ENCODE data around the gene DOK5. TPM values are rescaled to one million over a fixed set of nuclear protein-coding genes. Genes with fewer than 3 reads are reported as not detected.

DOK5 gene
- total and polyA plus RNA-seq, 2 donors, result 0.76 to 1.0 TPM

- 82% methylated on average over 2 of the region's 2 CpGs for WGBS
- Histone ChIP-seq H3K4me3 (ENCODE audit: low read length in 2 of 2) (no peak overlapping the region), H3K27me3 (ENCODE audit: control insufficient read depth in 2 of 2, insufficient read depth in 1 of 2, low read length in 1 of 2) (no peaks in the 10 kb centered on the region), H3K27ac (ENCODE audit: low read depth in 1 of 2, low read length in 1 of 2) (no peak overlapping the region), H3K9me3 (ENCODE audit: control insufficient read depth in 2 of 2, insufficient read depth in 1 of 2, low read length in 1 of 2) (no peaks in the 10 kb centered on the region), H3K4me1 (ENCODE audit: control insufficient read depth in 2 of 2, insufficient read depth in 2 of 2, low read length in 2 of 2) (no peaks in the 10 kb centered on the region), H3K36me3 (ENCODE audit: control insufficient read depth in 2 of 2, insufficient read depth in 2 of 2, low read length in 1 of 2) (no peaks in the 10 kb centered on the region)
- DNase-seq (ENCODE audit: low read depth in 6 of 9, low spot score in 9 of 9), result no peak
Measured at GRCh38 chr20:54691327-54691726, 215.9 kb downstream of the DOK5 start.

DNA sequence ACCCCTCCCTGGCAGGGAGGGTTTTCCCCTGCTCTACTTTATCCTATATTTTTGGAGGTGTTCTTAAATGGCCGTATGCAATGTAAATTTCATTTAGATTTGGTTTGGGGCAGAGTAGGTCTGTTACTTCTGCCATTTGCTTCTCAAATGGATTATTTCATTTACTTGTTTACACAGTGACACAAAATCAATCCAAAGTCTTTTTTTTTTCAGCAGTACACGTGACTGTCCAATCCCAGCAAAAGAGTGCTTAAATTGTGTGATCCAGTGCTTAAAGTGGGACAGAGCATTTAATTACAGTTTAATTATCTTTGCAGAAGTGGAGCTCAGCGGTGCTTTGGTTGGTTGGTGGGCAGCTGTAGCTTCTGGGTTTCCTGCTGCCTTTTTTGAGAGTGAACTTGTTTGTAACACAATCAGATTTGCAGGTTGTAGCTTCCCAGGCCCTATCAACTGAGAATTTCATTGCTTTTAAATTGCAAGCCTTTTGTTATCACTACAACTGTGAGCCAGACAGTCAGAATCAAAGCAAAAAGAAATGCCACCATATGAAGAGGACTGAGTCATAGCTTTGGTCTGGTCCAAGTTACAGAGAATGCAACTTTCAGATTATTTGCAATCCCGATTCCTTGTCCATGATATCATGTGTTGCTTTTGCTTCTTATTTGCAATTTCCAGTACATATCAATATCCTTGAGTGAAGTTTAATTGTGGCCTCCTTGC, 216.9 kb downstream of the DOK5 start:
- Histone ChIP-seq H3K36me3 (ENCODE audit: control insufficient read depth in 2 of 2, insufficient read depth in 2 of 2, low read length in 1 of 2) (no peaks in the 10 kb centered on the region), H3K27me3 (ENCODE audit: control insufficient read depth in 2 of 2, insufficient read depth in 1 of 2, low read length in 1 of 2) (no peaks in the 10 kb centered on the region), H3K27ac (ENCODE audit: low read depth in 1 of 2, low read length in 1 of 2) (no peak overlapping the region), H3K9me3 (ENCODE audit: control insufficient read depth in 2 of 2, insufficient read depth in 1 of 2, low read length in 1 of 2) (no peaks in the 10 kb centered on the region), H3K4me1 (ENCODE audit: control insufficient read depth in 2 of 2, insufficient read depth in 2 of 2, low read length in 2 of 2) (no peaks in the 10 kb centered on the region), H3K4me3 (ENCODE audit: low read length in 2 of 2) (no peak overlapping the region)
- 84% methylated on average over 4 of the region's 4 CpGs for WGBS
- no peak for DNase-seq (ENCODE audit: low read depth in 6 of 9, low spot score in 9 of 9)

DNA sequence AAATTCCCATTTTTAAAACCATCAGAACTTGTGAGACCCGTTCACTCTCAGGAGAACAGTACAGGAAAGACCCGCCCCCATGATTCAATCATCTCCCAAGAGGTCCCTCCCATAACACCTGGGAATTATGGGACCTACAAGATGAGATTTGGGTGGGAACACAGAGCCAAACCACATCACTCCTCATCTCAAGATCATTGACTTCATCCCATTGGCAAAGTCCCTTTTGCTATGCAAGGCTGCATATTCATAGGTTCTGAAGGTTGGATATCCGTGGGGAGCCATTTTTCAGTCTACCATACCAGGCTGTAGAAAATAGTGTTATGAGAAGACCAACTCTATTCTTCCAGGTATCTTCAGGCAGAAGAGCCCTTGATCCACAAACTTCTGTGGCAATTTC, 219.1 kb downstream of the DOK5 start:
- H3K27ac ChIP-seq (ENCODE audit: low read depth in 1 of 2, low read length in 1 of 2), result no peak overlapping the region
- no peaks in the 10 kb centered on the region for H3K36me3 ChIP-seq (ENCODE audit: control insufficient read depth in 2 of 2, insufficient read depth in 2 of 2, low read length in 1 of 2)
- no peak for DNase-seq (ENCODE audit: low read depth in 6 of 9, low spot score in 9 of 9)
- H3K4me1 ChIP-seq (ENCODE audit: control insufficient read depth in 2 of 2, insufficient read depth in 2 of 2, low read length in 2 of 2), result no peaks in the 10 kb centered on the region
- 90% methylated on average over 3 of the region's 3 CpGs for WGBS
- no peaks in the 10 kb centered on the region for H3K27me3 ChIP-seq (ENCODE audit: control insufficient read depth in 2 of 2, insufficient read depth in 1 of 2, low read length in 1 of 2)
- H3K9me3 ChIP-seq (ENCODE audit: control insufficient read depth in 2 of 2, insufficient read depth in 1 of 2, low read length in 1 of 2), result no peaks in the 10 kb centered on the region
- H3K4me3 ChIP-seq (ENCODE audit: low read length in 2 of 2), result no peak overlapping the region

DNA sequence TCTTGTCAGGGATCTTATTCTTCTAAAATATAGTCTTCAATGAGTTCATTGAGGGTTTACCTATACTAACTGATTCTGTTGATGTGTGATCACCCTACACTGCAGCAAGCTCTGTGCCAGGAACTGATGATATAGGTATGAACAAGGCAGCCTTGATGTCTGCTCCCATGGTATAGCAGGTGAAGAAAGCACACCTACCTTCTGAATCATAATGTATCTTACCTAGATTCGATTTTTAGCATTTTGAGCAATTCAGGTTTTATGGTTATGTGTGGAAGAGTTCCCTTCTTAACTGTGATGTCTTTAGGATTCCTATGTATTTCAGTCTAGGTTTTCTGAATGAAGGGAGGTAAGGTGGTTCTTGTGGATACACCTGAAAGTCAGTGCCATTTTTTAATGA, 223.0 kb downstream of the DOK5 start:
- Histone ChIP-seq H3K9me3 (ENCODE audit: control insufficient read depth in 2 of 2, insufficient read depth in 1 of 2, low read length in 1 of 2) (no peaks in the 10 kb centered on the region), H3K36me3 (ENCODE audit: control insufficient read depth in 2 of 2, insufficient read depth in 2 of 2, low read length in 1 of 2) (no peaks in the 10 kb centered on the region), H3K4me1 (ENCODE audit: control insufficient read depth in 2 of 2, insufficient read depth in 2 of 2, low read length in 2 of 2) (no peaks in the 10 kb centered on the region), H3K4me3 (ENCODE audit: low read length in 2 of 2) (no peak overlapping the region), H3K27ac (ENCODE audit: low read depth in 1 of 2, low read length in 1 of 2) (no peak overlapping the region), H3K27me3 (ENCODE audit: control insufficient read depth in 2 of 2, insufficient read depth in 1 of 2, low read length in 1 of 2) (no peaks in the 10 kb centered on the region)
- DNase-seq (ENCODE audit: low read depth in 6 of 9, low spot score in 9 of 9), result no peak
- 83% methylated on average over 1 of the region's 1 CpG for WGBS
